ENCODE measurements around the gene POLQ. TPM values are rescaled to one million over a fixed set of nuclear protein-coding genes. Genes with fewer than 3 reads are reported as not detected.

Gene POLQ
- total and polyA plus RNA-seq, 7 donors = under 0.01 to 2.0 (median 0.46) TPM

Other genes starting within 250 kb of the POLQ start
- gene ARGFX, start 22.0 kb upstream of the POLQ start, total RNA-seq = not detected
- gene ARGFX, start 22.0 kb upstream of the POLQ start, polyA plus RNA-seq = not detected
- gene FBXO40, start 47.4 kb upstream of the POLQ start, total RNA-seq = not detected
- gene FBXO40, start 47.4 kb upstream of the POLQ start, polyA plus RNA-seq = under 1 TPM in 1 of 3 donors, not detected in 2; under 0.01 TPM
- gene HCLS1, start 114.9 kb upstream of the POLQ start, total RNA-seq = 10 to 100 TPM; 34.2 to 51.4 (median 38.6) TPM
- 10 to 100 TPM; 13.2 to 91.9 (median 22.2) TPM for gene HCLS1, start 114.9 kb upstream of the POLQ start, polyA plus RNA-seq
- gene GOLGB1, start 203.8 kb upstream of the POLQ start, total RNA-seq = 10 to 100 TPM; 44.8 to 70.1 (median 54.5) TPM
- 10 to 100 TPM in 2 of 3 donors, 1 to 10 TPM in 1; 9.7 to 25.3 (median 13.2) TPM for gene GOLGB1, start 203.8 kb upstream of the POLQ start, polyA plus RNA-seq